ENCODE measurements around the gene STXBP1.
"Not testable (repeated sequence)": the region's sequence is repeated elsewhere in the genome, so short reads cannot be mapped to it uniquely, and the experiment has no call there.

Gene STXBP1

DNA sequence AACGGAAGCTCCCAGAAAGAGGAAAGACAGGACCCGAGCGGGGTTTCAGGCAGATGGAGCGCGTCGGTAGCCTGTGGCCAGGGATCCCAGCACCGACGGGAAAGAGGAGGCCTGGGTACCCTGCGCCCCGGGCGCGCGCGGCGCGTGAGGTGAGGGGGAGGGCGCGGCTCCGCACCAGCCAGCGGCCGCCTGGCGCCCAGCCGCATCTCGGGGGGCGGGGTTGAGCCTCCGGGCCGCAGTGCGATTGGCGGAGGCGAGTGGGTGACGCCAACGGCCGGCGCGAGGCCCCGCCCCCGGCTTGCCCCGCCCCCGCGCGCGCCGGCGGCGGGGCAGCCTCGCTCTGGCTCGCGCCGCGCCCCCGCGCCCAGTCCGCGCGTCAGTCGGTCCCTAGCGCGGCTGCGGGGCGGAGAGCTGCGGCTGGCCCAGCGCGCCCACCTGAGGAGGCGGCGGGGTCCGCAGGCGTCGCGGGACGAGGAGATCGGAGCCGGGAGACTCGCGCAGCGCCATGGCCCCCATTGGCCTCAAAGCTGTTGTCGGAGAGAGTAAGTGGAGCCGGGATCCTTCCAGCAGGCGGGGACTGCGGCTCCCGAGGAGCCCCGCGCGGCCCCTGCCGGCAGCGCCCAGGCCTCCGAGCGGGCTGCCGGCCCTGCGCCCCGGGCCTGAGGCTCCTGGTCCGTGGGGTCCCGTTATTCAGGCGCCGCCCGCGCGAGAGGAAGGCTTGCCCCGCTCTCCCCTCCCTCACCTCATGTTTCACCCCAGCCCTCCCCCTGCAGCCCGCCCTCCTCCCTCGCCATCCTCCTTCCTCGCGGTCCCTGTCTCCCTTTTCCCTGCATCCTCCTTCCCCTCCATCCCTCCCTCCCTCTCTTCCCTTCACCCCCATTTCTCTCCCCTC is at the start of gene STXBP1:
Gene STXBP1 (plus strand): TSS at position 379 of the 892 bp plus-strand sequence. CDS start 127 bp downstream, at position 506.
- DNase-seq = peak; percentile 85 to 89

GRCh38 chr9:127562279-127562796 is 49.7 kb upstream of the STXBP1 start:
- DNase-seq = no peak

DNA sequence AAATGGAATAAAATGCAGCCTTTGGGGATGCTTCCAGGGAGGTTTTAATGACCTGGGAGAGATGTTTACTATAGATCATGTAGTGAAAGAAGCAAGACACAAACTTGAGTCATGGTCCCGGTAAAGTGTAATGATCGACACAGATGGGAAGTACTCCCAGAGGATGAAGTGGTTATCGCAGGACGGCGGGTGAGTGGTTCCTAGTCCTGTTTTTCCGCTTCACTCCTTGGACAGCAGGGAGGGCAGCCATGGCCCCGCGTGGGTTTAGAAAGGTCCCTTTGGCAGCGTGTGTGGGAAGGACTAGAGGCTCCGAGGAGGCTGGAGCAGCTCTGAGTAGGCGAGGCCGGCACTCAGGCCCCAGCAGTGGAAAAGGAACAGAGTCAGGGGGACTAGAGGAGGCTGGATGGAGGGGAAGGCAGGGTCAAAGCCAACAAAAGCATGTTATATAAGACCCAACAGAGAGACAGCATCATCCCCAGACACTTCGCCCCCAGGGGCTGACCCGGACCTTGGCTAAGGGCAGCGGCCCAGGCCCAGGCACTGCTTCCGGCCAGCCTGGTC is 49.2 kb upstream of the STXBP1 start:
- no peak for DNase-seq

DNA sequence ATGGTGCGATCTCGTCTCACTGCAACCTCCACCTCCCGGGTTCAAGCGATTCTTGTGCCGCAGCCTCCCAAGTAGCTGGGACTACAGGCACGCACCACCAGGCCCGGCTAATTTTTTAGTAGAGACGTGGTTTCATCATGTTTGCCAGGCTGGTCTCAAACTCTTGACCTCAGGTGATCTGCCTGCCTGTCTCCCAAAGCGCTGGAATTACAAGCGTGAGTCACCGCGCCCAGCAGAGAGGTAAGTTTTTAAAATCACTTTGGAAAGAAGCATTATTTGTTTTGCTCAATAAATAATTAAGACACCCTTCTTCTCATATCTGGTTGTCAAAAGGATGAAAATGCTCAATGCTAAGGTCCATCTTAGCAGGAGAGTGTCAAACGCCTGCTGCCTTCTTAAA is 48.5 kb upstream of the STXBP1 start:
- DNase-seq = no peak

GRCh38 chr9:127565231-127565630 is 46.8 kb upstream of the STXBP1 start:
- DNase-seq = no peak

DNA sequence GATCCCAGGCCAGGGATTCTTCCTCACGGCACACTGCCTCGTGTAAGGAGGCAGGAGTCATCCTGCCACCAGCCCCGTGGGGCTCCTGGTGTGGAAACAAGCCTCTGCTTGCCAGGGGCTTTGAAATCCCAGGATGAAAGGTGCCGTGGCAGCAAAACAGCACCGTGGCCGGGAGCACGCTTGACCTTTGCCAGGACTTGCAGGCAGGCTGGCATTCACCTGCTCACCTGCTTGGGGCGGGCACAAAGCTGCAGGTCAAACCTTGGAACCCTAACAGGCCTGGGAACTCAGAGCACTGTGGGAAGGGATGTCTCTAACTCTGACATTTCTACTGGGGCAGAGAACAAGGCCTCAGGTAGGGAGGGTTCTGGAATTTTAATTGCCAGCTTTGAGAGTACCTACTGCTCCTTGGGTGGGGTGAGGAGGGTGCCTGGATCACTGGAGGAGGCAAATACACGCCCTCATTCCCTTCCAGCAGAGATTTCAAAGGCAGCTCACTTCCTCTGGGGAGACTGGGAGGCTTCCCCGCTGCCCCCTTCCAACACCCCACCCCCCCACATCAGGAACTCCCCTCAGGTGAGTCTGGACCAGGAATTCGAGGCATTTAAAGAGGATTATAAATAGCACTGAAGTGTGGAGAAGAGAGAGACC is 45.6 kb upstream of the STXBP1 start:
- DNase-seq = no peak

DNA sequence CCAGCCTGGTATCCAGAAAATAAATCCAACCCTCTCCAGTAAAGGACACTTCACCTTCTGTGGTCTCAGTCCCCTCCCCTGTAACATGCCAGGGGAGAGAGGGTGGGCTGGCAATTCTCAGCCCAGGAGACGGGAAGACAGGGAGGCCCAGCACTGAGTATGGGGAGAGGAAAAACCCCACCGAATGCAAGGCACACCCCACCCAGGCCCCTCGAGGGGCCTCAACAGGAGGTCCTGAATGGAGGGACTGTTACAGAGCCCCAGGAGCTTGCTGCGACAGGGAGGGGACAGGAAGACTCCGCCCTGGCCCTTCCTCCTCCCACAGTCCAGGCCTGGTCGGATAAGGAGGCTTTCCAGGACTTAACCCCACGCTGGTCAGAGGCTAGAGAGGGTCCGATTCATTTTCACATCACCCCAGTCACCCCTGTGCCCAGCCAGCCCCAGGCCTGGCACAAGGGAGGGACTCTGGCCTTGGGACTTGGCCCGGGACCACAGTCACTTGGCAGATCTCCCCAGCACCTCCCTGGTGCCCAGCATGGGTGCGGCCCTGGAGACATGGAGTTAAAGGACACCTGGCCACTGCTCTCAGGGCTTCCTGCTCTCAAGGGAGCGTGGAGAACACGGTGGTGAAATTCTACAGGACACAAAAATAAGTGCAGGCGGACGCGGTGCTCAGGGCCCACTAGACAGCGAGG is 44.9 kb upstream of the STXBP1 start:
- DNase-seq = no peak

DNA sequence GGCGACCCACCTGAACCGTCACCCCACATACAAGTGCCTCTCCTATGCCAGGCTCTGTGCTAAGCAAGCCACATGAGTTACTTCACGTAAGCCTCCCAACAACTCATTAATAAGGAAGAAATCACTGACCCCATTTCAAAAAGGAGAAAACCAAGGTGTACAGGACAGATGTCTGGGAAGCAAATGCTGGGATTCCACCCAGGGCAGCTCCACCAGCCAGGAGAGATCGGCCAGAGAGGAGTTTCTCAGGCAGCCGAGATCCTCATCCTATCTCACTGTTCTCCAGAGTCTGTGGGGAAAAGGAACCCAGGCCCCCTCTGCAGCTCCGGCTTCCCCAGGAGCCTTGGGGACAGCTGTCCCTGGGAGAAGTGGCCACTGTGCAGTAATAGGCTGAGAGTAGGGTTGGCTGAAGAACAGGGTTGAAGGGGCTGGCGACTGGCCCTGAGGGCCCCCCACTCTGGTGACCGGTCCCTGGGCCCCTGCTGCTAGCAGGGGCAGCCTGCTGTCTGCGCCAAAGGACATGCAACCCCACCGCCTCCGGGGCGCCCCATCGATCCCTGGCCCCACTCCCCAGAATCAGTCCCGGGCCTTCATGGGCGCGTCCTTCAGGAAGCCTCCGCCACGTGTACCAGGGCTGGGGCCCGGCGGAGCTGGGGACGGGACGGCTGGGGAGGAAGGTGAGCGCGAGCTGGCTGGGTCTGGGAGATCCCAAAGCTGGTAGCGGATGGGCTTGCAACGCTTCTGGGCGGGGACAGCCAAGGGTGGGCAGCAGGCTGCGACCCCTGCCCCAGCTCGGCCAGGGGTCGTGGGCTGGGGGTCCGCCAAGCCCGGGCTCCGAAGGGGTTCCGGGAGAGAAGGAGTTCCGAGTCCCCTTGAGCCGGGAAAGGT is 44.1 kb upstream of the STXBP1 start:
- no peak for DNase-seq

GRCh38 chr9:127568618-127568970 is 43.5 kb upstream of the STXBP1 start:
- no peak for DNase-seq

- peak; percentile 80 to 84 for DNase-seq
Measured at GRCh38 chr9:127568971-127569885, 42.8 kb upstream of the STXBP1 start.

GRCh38 chr9:127569886-127570401 is 42.1 kb upstream of the STXBP1 start:
- peak; percentile 26 to 53 for DNase-seq

- DNase-seq = no peak
Measured at GRCh38 chr9:127570533-127571111, 41.5 kb upstream of the STXBP1 start.

GRCh38 chr9:127571971-127572370 is 40.1 kb upstream of the STXBP1 start:
- DNase-seq = no peak

GRCh38 chr9:127572961-127573721 is 38.9 kb upstream of the STXBP1 start:
- DNase-seq = no peak

DNA sequence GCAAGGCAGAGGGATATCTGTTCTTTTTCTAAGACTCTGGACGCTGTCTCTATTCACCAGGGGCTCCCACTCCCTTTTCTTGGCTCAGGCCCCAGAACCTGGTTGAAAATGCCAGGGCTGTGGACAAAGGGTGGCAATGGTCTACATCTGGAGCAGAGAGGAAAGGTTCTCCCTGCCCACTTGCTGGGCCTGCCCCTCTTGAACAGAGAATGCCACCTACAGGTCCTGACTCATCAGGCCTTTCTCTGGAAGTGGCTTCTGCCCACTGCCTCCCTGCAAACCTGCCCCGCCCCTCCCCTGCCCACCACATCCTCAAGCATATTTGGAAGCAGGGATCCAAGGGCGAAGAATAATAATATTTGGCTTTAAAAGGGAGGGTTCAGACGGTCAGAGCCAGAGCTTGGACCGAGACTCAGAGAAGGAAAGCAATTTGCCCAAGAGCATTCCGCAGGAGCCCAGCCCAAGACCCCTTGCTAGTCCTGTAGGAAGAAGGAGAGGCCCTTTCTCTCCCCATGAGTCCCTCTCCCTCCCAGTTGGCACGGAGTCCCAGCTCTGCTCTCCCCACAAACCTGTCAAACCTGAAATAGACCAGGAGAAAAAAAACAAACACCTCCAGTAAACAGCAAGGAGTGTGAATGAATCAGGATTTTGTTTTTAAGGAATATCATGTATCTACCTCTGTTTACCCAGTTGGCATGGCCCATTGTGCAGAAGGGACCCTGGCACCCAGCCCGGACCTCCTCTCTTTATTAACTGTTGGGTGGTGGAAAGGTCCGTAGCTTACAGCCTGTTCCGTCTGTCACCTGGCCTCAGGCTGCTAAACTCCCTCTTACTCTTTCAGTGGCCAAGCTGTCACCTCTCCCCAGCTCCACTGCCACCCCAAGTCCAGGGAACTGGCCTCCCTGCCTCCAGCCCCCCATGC is 37.7 kb upstream of the STXBP1 start:
- DNase-seq = peak in 1 of 2 donors; percentile 60

- DNase-seq = no peak
Measured at GRCh38 chr9:127575875-127576778, 36.0 kb upstream of the STXBP1 start.

GRCh38 chr9:127577194-127577593 is 34.9 kb upstream of the STXBP1 start:
- not testable (repeated sequence) for DNase-seq

Measured in CD4-positive, alpha-beta T cell treated with Interleukin-4 for 1 hour (primary cell).